ENCODE data around the gene LRRC26.

LRRC26 gene

GRCh38 chr9:137134191-137134590 is 35.7 kb downstream of the LRRC26 start:
- Histone ChIP-seq H3K9me3 (ENCODE audit: insufficient read depth, low read length, severe bottlenecking) (no peaks in the 10 kb centered on the region), H3K4me2 (ENCODE audit: insufficient read depth, low read length) (no peak overlapping the region), H3K9ac (ENCODE audit: low read depth, low read length) (no peak overlapping the region), H3K4me1 (ENCODE audit: insufficient read depth, low read length) (peaks cover 9% of the 10 kb centered on the region), H3K36me3 (ENCODE audit: insufficient read depth, low read length) (no peaks in the 10 kb centered on the region; the same call in 1 of the 2 replicates), H2AFZ (ENCODE audit: low read depth, low read length) (no peak overlapping the region), H4K20me1 (ENCODE audit: insufficient read depth, low read length) (no peaks in the 10 kb centered on the region), H3K27ac (ENCODE audit: low read length) (no peak overlapping the region), H3K27me3 (ENCODE audit: insufficient read depth, low read length, poor library complexity) (no peaks in the 10 kb centered on the region), H3K79me2 (ENCODE audit: insufficient read depth, low read length) (peaks cover 12% of the 10 kb centered on the region), H3K4me3 (ENCODE audit: low read depth in 1 of 2, low read length in 2 of 2) (no peak overlapping the region)
- DNase-seq, result no peak
- TF ChIP-seq CTCF (IDR thresholded peaks at IDR 0.05; ENCODE audit: borderline replicate concordance, extremely low read depth, low read length, poor library complexity, severe bottlenecking), result no peak
- no peak for TF ChIP-seq EZH2 (IDR thresholded peaks at IDR 0.05; ENCODE audit: borderline replicate concordance, low read depth, low read length, severe bottlenecking)
- no peak for ATAC-seq (ENCODE audit: insufficient read depth, low read depth)

- peak overlapping the region; percentile 91 for H3K27ac ChIP-seq (ENCODE audit: low read length)
- peak overlapping the region; percentile 91 for H3K9ac ChIP-seq (ENCODE audit: low read depth, low read length)
- peak overlapping the region; percentile 96 for H2AFZ ChIP-seq (ENCODE audit: low read depth, low read length)
- no peaks in the 10 kb centered on the region for H3K27me3 ChIP-seq (ENCODE audit: insufficient read depth, low read length, poor library complexity)
- H3K36me3 ChIP-seq (ENCODE audit: insufficient read depth, low read length), result no peaks in the 10 kb centered on the region; the same call in 1 of the 2 replicates
- no peaks in the 10 kb centered on the region for H4K20me1 ChIP-seq (ENCODE audit: insufficient read depth, low read length)
- H3K9me3 ChIP-seq (ENCODE audit: insufficient read depth, low read length, severe bottlenecking), result no peaks in the 10 kb centered on the region
- no peak for ATAC-seq (ENCODE audit: insufficient read depth, low read depth)
- peaks cover 40% of the 10 kb centered on the region for H3K79me2 ChIP-seq (ENCODE audit: insufficient read depth, low read length)
- no peak for DNase-seq
- peaks cover 36% of the 10 kb centered on the region for H3K4me1 ChIP-seq (ENCODE audit: insufficient read depth, low read length)
- TF ChIP-seq EZH2 (IDR thresholded peaks at IDR 0.05; ENCODE audit: borderline replicate concordance, low read depth, low read length, severe bottlenecking) (no peak), CTCF (IDR thresholded peaks at IDR 0.05; ENCODE audit: borderline replicate concordance, extremely low read depth, low read length, poor library complexity, severe bottlenecking) (no peak)
- H3K4me2 ChIP-seq (ENCODE audit: insufficient read depth, low read length), result peak overlapping the region; percentile 87
- H3K4me3 ChIP-seq (ENCODE audit: low read depth in 1 of 2, low read length in 2 of 2), result peak overlapping the region; percentile 85 to 98; a peak in 3 of 4 replicates
Observed at GRCh38 chr9:137130176-137130755, 39.6 kb downstream of the LRRC26 start.

GRCh38 chr9:137129456-137130175 is 40.2 kb downstream of the LRRC26 start:
- peak overlapping the region; percentile 96 for H2AFZ ChIP-seq (ENCODE audit: low read depth, low read length)
- peak; percentile 88 for DNase-seq

More at GRCh38 chr9:137129456-137130175, 40.2 kb downstream of the LRRC26 start:
- ATAC-seq (ENCODE audit: insufficient read depth, low read depth), result peak; percentile 89
- Histone ChIP-seq H3K4me3 (ENCODE audit: low read depth in 1 of 2, low read length in 2 of 2) (peak overlapping the region; percentile 85 to 98), H3K9ac (ENCODE audit: low read depth, low read length) (peak overlapping the region; percentile 91), H3K27ac (ENCODE audit: low read length) (peak overlapping the region; percentile 91), H3K4me1 (ENCODE audit: insufficient read depth, low read length) (peaks cover 36% of the 10 kb centered on the region), H3K4me2 (ENCODE audit: insufficient read depth, low read length) (peak overlapping the region; percentile 87), H3K27me3 (ENCODE audit: insufficient read depth, low read length, poor library complexity) (no peaks in the 10 kb centered on the region), H4K20me1 (ENCODE audit: insufficient read depth, low read length) (no peaks in the 10 kb centered on the region), H3K9me3 (ENCODE audit: insufficient read depth, low read length, severe bottlenecking) (no peaks in the 10 kb centered on the region), H3K36me3 (ENCODE audit: insufficient read depth, low read length) (no peaks in the 10 kb centered on the region; the same call in 1 of the 2 replicates), H3K79me2 (ENCODE audit: insufficient read depth, low read length) (peaks cover 40% of the 10 kb centered on the region)
- TF ChIP-seq EZH2 (IDR thresholded peaks at IDR 0.05; ENCODE audit: borderline replicate concordance, low read depth, low read length, severe bottlenecking) (no peak), CTCF (IDR thresholded peaks at IDR 0.05; ENCODE audit: borderline replicate concordance, extremely low read depth, low read length, poor library complexity, severe bottlenecking) (no peak)
